ENCODE data around the gene CCDC66.
"Not testable (repeated sequence)": the region's sequence is repeated elsewhere in the genome, so short reads cannot be mapped to it uniquely, and the experiment has no call there.

The CCDC66 gene

GRCh38 chr3:56573501-56573900, 16.5 kb downstream of the CCDC66 start:
- TF ChIP-seq CSRNP3 (CRISPR knock-in tag; IDR thresholded peaks at IDR 0.05): no peak
- TF ChIP-seq PPARA (CRISPR knock-in tag; IDR thresholded peaks at IDR 0.05; ENCODE audit: borderline replicate concordance): no peak
- no peak for TF ChIP-seq ZC3H10 (CRISPR knock-in tag; IDR thresholded peaks at IDR 0.05)
- TF ChIP-seq ARNTL (CRISPR knock-in tag; IDR thresholded peaks at IDR 0.05; ENCODE audit: borderline replicate concordance, low read depth): no peak
- no peak for TF ChIP-seq ZNF565 (CRISPR knock-in tag; conservative IDR thresholded peaks at IDR 0.05; ENCODE audit: low read depth)
- TF ChIP-seq ZNF70 (CRISPR knock-in tag; IDR thresholded peaks at IDR 0.05): no peak
- no peak for TF ChIP-seq CSDC2 (CRISPR knock-in tag; IDR thresholded peaks at IDR 0.05)
- no peak for TF ChIP-seq ZFP3 (CRISPR knock-in tag; IDR thresholded peaks at IDR 0.05)
- TF ChIP-seq RARB (CRISPR knock-in tag; IDR thresholded peaks at IDR 0.05): no peak
- TF ChIP-seq POU6F1 (CRISPR knock-in tag; IDR thresholded peaks at IDR 0.05; ENCODE audit: borderline replicate concordance, low read depth): no peak
- no peak for TF ChIP-seq ZNF8 (CRISPR knock-in tag; IDR thresholded peaks at IDR 0.05)
- no peak for TF ChIP-seq ISL1 (CRISPR knock-in tag; IDR thresholded peaks at IDR 0.05)
- no peak for TF ChIP-seq GLIS3 (CRISPR knock-in tag; IDR thresholded peaks at IDR 0.05)
- no peak for TF ChIP-seq ESRRG (CRISPR knock-in tag; IDR thresholded peaks at IDR 0.05)
- no peak for TF ChIP-seq CREB5 (CRISPR knock-in tag; IDR thresholded peaks at IDR 0.05; ENCODE audit: low read depth)
- TF ChIP-seq ZFP30 (CRISPR knock-in tag; IDR thresholded peaks at IDR 0.05): no peak
- no peak for TF ChIP-seq BACH2 (CRISPR knock-in tag; IDR thresholded peaks at IDR 0.05; ENCODE audit: borderline replicate concordance)
- no peak for TF ChIP-seq TOX (CRISPR knock-in tag; IDR thresholded peaks at IDR 0.05; ENCODE audit: borderline replicate concordance)
- no peak for ATAC-seq

GRCh38 chr3:56581941-56582340, 25.0 kb downstream of the CCDC66 start:
- ATAC-seq: not testable (repeated sequence)

GRCh38 chr3:56584275-56584674, 27.3 kb downstream of the CCDC66 start:
- ATAC-seq: not testable (repeated sequence)

GRCh38 chr3:56590814-56591213, 33.8 kb downstream of the CCDC66 start:
- no peak; the same call in 2 of the 3 replicates for ATAC-seq
- TF ChIP-seq CSRNP3 (CRISPR knock-in tag; IDR thresholded peaks at IDR 0.05) (no peak), ZNF8 (CRISPR knock-in tag; IDR thresholded peaks at IDR 0.05) (no peak), TOX (CRISPR knock-in tag; IDR thresholded peaks at IDR 0.05; ENCODE audit: borderline replicate concordance) (no peak), ISL1 (CRISPR knock-in tag; IDR thresholded peaks at IDR 0.05) (no peak), SNAI2 (CRISPR knock-in tag; IDR thresholded peaks at IDR 0.05) (no peak), GLIS3 (CRISPR knock-in tag; IDR thresholded peaks at IDR 0.05) (no peak), POU6F1 (CRISPR knock-in tag; IDR thresholded peaks at IDR 0.05; ENCODE audit: borderline replicate concordance, low read depth) (no peak), TSHZ2 (CRISPR knock-in tag; IDR thresholded peaks at IDR 0.05) (no peak), ARNTL (CRISPR knock-in tag; IDR thresholded peaks at IDR 0.05; ENCODE audit: borderline replicate concordance, low read depth) (no peak), TCF4 (CRISPR knock-in tag; IDR thresholded peaks at IDR 0.05; ENCODE audit: borderline replicate concordance) (no peak), ZC3H10 (CRISPR knock-in tag; IDR thresholded peaks at IDR 0.05) (no peak), CSDC2 (CRISPR knock-in tag; IDR thresholded peaks at IDR 0.05) (no peak), ZNF70 (CRISPR knock-in tag; IDR thresholded peaks at IDR 0.05) (no peak), RARB (CRISPR knock-in tag; IDR thresholded peaks at IDR 0.05) (no peak), ZNF565 (CRISPR knock-in tag; conservative IDR thresholded peaks at IDR 0.05; ENCODE audit: low read depth) (no peak), ESRRG (CRISPR knock-in tag; IDR thresholded peaks at IDR 0.05) (no peak), OSR1 (CRISPR knock-in tag; IDR thresholded peaks at IDR 0.05) (no peak)

Measured in SK-N-SH treated with all-trans-retinoic acid at 6 μM for 48 hours (cell line).